ENCODE measurements around the gene ICA1. TPM values are rescaled to one million over a fixed set of nuclear protein-coding genes. Genes with fewer than 3 reads are reported as not detected.

Gene ICA1
- total RNA-seq, 1 donor = 4.3 TPM

DNA sequence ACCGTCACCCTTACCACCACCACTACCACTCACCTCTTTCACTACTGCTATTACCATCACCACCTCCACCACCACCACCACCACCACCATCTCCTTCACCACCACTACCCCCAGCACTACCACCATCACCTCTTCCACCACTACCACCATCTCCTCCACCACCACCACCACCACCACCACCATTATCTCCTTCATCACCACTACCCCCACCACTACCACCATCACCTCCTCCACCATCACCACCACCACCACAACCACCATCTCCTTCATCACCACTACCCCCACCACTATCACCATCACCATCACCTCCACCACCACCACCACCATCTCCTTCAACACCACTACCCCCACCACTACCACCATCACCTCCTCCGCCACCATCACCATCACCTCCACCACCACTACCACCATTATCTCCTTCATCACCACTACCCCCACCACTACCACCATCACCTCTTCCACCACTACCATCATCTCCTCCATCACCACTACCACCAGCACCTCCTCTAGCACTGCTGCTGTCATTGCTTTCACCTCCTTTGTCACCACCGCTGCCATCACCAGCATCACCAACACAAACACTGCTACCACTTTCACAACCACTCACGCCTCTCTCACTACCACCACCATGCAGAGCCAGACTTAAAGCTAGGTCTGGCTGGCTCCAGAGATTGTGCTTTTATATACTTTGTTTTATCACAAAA is 109.3 kb downstream of the ICA1 start:
- TF ChIP-seq, protein P1, sequence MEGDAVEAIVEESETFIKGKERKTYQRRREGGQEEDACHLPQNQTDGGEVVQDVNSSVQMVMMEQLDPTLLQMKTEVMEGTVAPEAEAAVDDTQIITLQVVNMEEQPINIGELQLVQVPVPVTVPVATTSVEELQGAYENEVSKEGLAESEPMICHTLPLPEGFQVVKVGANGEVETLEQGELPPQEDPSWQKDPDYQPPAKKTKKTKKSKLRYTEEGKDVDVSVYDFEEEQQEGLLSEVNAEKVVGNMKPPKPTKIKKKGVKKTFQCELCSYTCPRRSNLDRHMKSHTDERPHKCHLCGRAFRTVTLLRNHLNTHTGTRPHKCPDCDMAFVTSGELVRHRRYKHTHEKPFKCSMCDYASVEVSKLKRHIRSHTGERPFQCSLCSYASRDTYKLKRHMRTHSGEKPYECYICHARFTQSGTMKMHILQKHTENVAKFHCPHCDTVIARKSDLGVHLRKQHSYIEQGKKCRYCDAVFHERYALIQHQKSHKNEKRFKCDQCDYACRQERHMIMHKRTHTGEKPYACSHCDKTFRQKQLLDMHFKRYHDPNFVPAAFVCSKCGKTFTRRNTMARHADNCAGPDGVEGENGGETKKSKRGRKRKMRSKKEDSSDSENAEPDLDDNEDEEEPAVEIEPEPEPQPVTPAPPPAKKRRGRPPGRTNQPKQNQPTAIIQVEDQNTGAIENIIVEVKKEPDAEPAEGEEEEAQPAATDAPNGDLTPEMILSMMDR (IDR thresholded peaks at IDR 0.05; ENCODE audit: insufficient read depth, low read depth, low read length) = no peak
- no peak overlapping the region for H3K4me3 ChIP-seq (ENCODE audit: low read depth, low read length)
- DNase-seq (ENCODE audit: low read depth) = no peak

- TF ChIP-seq, protein P1 (IDR thresholded peaks at IDR 0.05; ENCODE audit: insufficient read depth, low read depth, low read length) = no peak
- no peak for DNase-seq (ENCODE audit: low read depth)
- no peak overlapping the region for H3K4me3 ChIP-seq (ENCODE audit: low read depth, low read length)
Observed at GRCh38 chr7:8151161-8151725, 110.7 kb downstream of the ICA1 start.

DNA sequence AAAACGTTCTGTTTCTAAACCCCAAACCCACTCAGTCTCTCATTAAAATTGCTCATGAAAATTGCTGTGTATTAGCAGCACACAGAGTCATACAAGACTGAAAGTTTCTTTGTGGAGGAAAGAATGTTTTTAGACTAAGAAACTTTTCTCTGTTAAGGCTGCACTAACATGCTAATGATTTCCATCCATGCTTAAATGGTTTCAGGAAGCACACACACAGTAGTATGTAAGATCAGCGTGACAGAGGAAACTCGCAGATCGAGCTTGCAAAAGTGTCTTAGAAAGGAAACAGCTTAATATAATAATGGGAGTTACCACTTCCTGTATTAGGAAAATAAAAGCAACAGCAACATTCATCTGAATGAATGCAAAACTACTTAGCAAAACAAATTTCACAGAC is 112.7 kb downstream of the ICA1 start:
- no peak overlapping the region for H3K4me3 ChIP-seq (ENCODE audit: low read depth, low read length)
- TF ChIP-seq, protein P1 (IDR thresholded peaks at IDR 0.05; ENCODE audit: insufficient read depth, low read depth, low read length) = no peak
- DNase-seq (ENCODE audit: low read depth) = peak; percentile 12

DNA sequence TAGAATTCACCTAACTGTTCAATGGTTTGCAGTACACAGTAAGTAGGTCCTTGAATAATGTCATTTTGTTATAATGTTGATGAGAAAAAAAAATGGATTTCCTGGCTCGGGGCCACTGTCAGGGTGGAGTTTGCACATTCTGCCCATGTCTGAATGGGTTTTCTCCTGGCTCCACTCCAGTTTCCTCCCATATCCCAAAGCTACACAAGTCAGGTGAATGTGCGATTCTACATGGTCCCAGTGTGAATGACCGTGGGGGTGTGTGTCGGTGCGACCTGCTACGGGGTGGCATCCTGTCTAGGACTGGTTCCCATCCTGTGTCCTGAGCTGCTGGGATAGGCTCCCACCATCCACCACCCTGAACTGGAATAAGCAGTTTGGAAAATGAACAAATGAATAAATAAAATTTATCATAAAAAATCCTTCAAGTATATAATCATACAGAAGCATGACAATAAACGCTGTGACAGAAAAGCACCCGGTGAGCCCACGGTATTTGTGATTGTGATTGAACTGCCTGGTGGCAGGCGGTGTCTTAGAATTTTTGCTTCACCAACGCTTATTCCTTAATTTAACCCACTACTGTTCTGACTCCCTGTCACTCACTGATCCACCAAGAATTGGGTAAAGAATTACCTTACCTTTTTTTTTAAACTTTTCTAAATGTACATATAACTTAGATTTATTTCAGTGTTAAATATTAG is 114.1 kb downstream of the ICA1 start:
- TF ChIP-seq, protein P1 (IDR thresholded peaks at IDR 0.05; ENCODE audit: insufficient read depth, low read depth, low read length) = no peak
- H3K4me3 ChIP-seq (ENCODE audit: low read depth, low read length) = no peak overlapping the region
- no peak for DNase-seq (ENCODE audit: low read depth)

DNA sequence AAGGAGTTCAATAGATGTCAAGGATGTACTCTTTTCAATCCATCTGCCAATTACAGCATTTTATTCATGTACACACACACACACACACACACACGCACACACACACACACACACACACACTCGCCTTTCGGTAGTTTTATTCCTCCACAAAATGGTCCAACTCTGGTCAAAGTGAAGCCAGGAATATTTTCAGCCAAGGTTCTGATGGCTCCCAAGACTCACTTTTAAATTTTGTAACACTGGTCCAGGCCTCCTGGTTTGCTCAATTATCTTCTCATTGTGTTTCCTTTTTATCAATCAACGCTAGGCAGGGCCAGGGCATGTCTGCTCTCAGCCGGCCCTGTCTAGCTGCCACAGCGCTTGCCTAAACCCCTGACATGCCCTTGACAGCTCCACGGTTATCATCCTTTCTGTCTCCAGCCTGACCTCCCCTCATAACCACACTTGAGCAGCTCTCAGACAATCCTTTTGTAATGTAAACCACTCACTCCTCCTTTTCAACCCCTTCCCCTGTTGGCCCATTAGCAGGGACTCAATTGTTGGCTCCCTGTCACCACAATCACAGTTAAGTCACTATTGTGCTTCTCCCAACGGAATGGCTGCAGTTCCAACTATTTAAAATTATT is 115.1 kb downstream of the ICA1 start:
- TF ChIP-seq, protein P1 (IDR thresholded peaks at IDR 0.05; ENCODE audit: insufficient read depth, low read depth, low read length) = no peak
- H3K4me3 ChIP-seq (ENCODE audit: low read depth, low read length) = no peak overlapping the region
- no peak for DNase-seq (ENCODE audit: low read depth)

DNA sequence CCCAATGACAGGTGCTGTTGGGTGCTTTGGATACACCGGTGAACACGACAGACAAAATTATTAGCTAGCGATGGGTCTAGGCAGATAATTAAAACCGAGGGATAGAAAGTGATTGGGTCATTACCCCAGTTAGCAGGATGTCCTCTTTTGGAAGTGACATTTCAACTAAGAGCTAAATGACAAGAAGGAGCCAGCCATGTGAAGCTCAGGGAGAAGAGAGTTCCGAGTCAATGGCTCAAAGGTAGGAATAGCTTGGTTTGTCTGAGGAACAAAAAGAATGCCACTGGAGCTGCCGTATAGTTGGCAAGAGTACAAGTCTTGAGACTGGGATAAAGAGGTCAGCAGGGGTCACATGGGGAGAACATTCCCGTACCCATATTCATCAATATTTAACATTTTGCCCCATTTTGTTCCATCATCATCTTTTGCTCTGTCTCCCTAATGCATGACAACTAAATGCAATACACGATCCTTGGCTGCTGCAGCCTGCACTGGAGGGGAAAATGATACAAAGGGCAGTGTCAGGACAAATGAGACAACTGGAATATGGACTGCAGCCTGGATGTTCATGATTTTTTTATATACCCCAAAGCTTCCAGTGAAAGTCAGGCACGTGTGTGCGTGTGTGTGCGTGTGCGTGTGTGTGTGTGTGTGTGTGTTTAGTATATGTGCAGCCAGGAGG is 115.7 kb downstream of the ICA1 start:
- H3K4me3 ChIP-seq (ENCODE audit: low read depth, low read length) = no peak overlapping the region
- no peak for DNase-seq (ENCODE audit: low read depth)
- TF ChIP-seq, protein P1 (IDR thresholded peaks at IDR 0.05; ENCODE audit: insufficient read depth, low read depth, low read length) = no peak
